ENCODE measurements around the gene MALRD1.

DNA sequence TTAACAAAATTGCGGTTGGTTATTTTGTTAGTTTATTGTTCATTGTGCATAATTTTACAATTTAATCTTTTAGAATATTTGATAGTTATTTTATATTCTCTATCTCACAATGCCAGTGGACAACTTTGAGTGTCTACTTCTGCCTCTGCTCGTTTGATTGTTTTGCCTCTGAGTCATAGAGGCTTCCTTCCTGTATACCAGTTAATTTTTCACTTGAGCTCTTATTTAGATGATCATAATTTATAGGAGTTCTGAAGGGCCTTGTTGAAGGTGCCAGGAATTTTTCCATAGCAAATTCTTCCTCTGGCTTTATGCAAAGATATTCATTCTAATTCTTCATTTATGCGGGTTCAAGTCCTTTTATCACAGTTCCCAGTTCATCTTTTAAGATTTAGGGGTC lies 5.2 kb upstream of the MALRD1 start:
- TF ChIP-seq POU2F2 (IDR thresholded peaks at IDR 0.05; ENCODE audit: low read depth, low read length) (no peak), POLR2A (IDR thresholded peaks at IDR 0.05; ENCODE audit: low read depth, low read length) (no peak)

Data from GM12891 (cell line).